Kidney tubule cell (primary cell): ENCODE data around the gene SLC9A8.
A peak's percentile ranks its signal among the peaks of the same experiment; 100 is the strongest.

Experiments
- DNase-seq: peaks from one replicate; pipeline ENCODE4 v3.0.0-alpha.2; 2018; ENCODE audit warnings: low spot score

Gene SLC9A8

GRCh38 chr20:49918446-49918845 is 105.8 kb downstream of the SLC9A8 start:
- DNase-seq = no peak

GRCh38 chr20:49919009-49919408 is 106.4 kb downstream of the SLC9A8 start:
- DNase-seq = no peak

GRCh38 chr20:49919461-49919860 is 106.8 kb downstream of the SLC9A8 start:
- no peak for DNase-seq

- DNase-seq = no peak
These were observed 111.6 kb downstream of the SLC9A8 start for GRCh38 chr20:49924247-49924646.

- DNase-seq = no peak
These were observed 113.3 kb downstream of the SLC9A8 start for GRCh38 chr20:49925901-49926454.

GRCh38 chr20:49928411-49929141 is 115.9 kb downstream of the SLC9A8 start:
- peak; percentile 84 for DNase-seq

GRCh38 chr20:49929142-49929494 is 116.5 kb downstream of the SLC9A8 start:
- no peak for DNase-seq

- no peak for DNase-seq
These were observed 123.1 kb downstream of the SLC9A8 start for GRCh38 chr20:49935746-49936152.

GRCh38 chr20:49936153-49937026 is 123.8 kb downstream of the SLC9A8 start, which contains the start of gene RNF114:
Gene RNF114 (plus strand): TSS chr20:49936397. CDS start chr20:49936413, 16 bp downstream.
- peak; percentile 90 for DNase-seq

GRCh38 chr20:49937027-49937929 is 124.7 kb downstream of the SLC9A8 start:
- peak; percentile 83 for DNase-seq

- DNase-seq = peak; percentile 66
These were observed 125.8 kb downstream of the SLC9A8 start for GRCh38 chr20:49938173-49939163.

GRCh38 chr20:49941456-49941855 is 128.8 kb downstream of the SLC9A8 start:
- DNase-seq = no peak
